GM20000 (cell line): ENCODE data around the gene G3BP1.
A peak's percentile ranks its signal among the peaks of the same experiment; 100 is the strongest.
"Not testable (repeated sequence)": the region's sequence is repeated elsewhere in the genome, so short reads cannot be mapped to it uniquely, and the experiment has no call there.

ENCODE experiments used
- DNase-seq: peaks from one replicate; pipeline ENCODE4 v3.0.0; 2012; ENCODE audit warnings: low spot score
- CTCF ChIP-seq: IDR thresholded peaks from 2 replicates; pipeline ENCODE4 v1.5.1; 2012; ENCODE audit warnings: mild to moderate bottlenecking, control low read depth; ENCODE audit errors: extremely low read depth, missing control alignments

Gene G3BP1

DNA sequence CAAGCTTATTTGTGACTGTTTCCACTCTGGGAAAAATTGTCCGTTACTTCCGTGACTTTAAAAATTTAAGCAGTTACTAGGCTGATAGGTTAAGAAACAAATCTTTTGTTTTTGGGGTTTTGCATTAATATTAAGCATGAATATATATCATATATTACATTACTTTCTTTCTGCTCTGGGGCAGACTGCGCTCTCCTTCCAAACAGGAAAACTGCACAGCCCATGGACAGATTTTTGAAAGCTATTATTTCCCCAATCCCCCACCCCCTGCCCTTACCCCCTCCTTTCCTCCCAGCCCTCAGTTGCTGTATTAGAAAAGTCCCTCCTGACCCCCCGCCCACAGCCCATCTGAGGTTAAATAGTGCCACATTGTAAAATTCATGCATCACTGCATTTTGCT is 50.4 kb downstream of the G3BP1 start:
- no peak for TF ChIP-seq CTCF
- no peak for DNase-seq

- peak; percentile 47 for DNase-seq
- peak; percentile 74 for TF ChIP-seq CTCF
These were observed 53.7 kb downstream of the G3BP1 start for GRCh38 chr5:151825445-151825844.

DNA sequence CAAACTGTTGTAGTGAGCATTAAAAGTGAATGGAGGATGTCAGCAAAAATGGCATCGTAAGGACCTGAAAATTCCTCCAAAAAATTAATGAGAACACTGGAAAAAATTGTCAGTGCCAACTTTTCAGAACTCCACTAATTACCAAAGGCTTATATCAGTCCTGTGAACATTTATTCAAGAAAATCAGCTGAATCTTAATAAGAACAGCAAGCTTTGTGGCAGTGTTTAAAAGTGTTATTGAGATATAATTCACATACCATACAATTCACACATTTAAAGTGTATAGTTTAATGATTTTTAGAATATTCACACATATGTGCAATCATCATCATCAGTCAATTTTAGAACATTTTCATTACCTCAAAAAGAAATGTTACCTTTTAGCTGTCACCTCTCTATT is 57.6 kb downstream of the G3BP1 start:
- no peak for DNase-seq
- no peak for TF ChIP-seq CTCF

DNA sequence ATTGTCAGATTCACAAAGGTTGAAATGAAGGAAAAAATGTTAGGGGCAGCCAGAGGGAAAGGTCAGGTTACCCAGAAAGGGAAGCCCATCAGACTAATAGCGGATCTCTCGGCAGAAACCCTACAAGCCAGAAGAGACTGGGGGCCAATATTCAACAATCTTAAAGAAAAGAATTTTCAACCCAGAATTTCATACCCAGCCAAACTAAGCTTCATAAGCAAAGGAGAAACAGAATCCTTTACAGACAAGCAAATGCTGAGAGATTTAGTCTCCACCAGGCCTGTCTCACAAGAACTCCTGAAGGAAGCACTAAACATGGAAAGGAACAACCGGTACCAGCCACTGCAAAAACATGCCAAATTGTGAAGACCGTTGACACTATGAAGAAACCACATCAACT is 61.1 kb downstream of the G3BP1 start:
- DNase-seq = not testable (repeated sequence)

- no peak for TF ChIP-seq CTCF
- DNase-seq = no peak
These were observed 75.0 kb downstream of the G3BP1 start for GRCh38 chr5:151846765-151847164.

GRCh38 chr5:151847871-151848270 is 76.1 kb downstream of the G3BP1 start:
- TF ChIP-seq CTCF = no peak
- no peak for DNase-seq

- no peak for TF ChIP-seq CTCF
- no peak for DNase-seq
These were observed 83.9 kb downstream of the G3BP1 start for GRCh38 chr5:151855701-151856100.

- no peak for TF ChIP-seq CTCF
- DNase-seq = no peak
These were observed 85.1 kb downstream of the G3BP1 start for GRCh38 chr5:151856861-151857260.

- not testable (repeated sequence) for DNase-seq
These were observed 89.1 kb downstream of the G3BP1 start for GRCh38 chr5:151860867-151861266.
